Measurements from ENCODE around the gene CD8A. TPM values are rescaled to one million over a fixed set of nuclear protein-coding genes. Genes with fewer than 3 reads are reported as not detected.

Gene CD8A
- polyA plus RNA-seq, 1 of the 3 experiments (the other 2 are of a cell fraction) = 0.05 TPM

- TF ChIP-seq RAD21 (IDR thresholded peaks at IDR 0.05; ENCODE audit: low read length) = no peak
- no peak for TF ChIP-seq GATA2 (CRISPR knock-in tag; IDR thresholded peaks at IDR 0.05)
- TF ChIP-seq JUND (IDR thresholded peaks at IDR 0.05) = no peak
- no peak for TF ChIP-seq CHD2 (IDR thresholded peaks at IDR 0.05; ENCODE audit: low read length, partially characterized antibody)
- TF ChIP-seq FOXJ3 (CRISPR knock-in tag; IDR thresholded peaks at IDR 0.05) = no peak
- TF ChIP-seq RFX5 (IDR thresholded peaks at IDR 0.05; ENCODE audit: low read length) = no peak
- Histone ChIP-seq H3K36me3 (replicated peaks in 1 of 2; ENCODE audit: control insufficient read depth in 1 of 2, insufficient read depth in 2 of 2, low read length in 1 of 2) (peaks cover 43 to 52% of the 10 kb centered on the region in 2 experiments), H3K79me2 (ENCODE audit: insufficient read depth) (peaks cover 22% of the 10 kb centered on the region), H3K9ac (no peak overlapping the region), H3K27me3 (ENCODE audit: insufficient read depth) (no peaks in the 10 kb centered on the region), H3K4me2 (no peak overlapping the region), H3K4me1 (ENCODE audit: control insufficient read depth in 1 of 2, insufficient read depth in 2 of 2, low read depth in 1 of 2, low read length in 1 of 2) (no peaks in the 10 kb centered on the region), H4K20me1 (ENCODE audit: insufficient read depth) (no peaks in the 10 kb centered on the region), H3K9me3 (peaks cover 17% of the 10 kb centered on the region), H3K27ac (ENCODE audit: low read depth in 2 of 2, low read length in 1 of 2) (no peak overlapping the region), H2AFZ (ENCODE audit: low read depth) (no peak overlapping the region), H3F3A (replicated peaks; ENCODE audit: insufficient read depth) (peaks cover 5% of the 10 kb centered on the region), H3K9me2 (no peaks in the 10 kb centered on the region), H3K4me3 (ENCODE audit: low read depth in 2 of 2, low read length in 1 of 2) (no peak overlapping the region)
- CTCF ChIA-PET = interaction anchor here (0.6 to 1.8 kb wide), 6 partner anchors 14 to 99 kb away, joined by 3 to 6 read pairs (median 3); no protein-coding TSS in a partner anchor
- POLR2A ChIA-PET = no interaction called here
- 96% methylated on average over 9 of the region's 9 CpGs for WGBS (ENCODE audit: low lambda C conversion rate)
- DNase-seq = no peak
Observed at GRCh38 chr2:86747711-86748639, 42.7 kb downstream of the CD8A start.

- H2AFZ ChIP-seq (ENCODE audit: low read depth) = no peak overlapping the region
- DNase-seq = no peak
- TF ChIP-seq RAD21 (IDR thresholded peaks at IDR 0.05; ENCODE audit: low read length) (no peak), CTCF (IDR thresholded peaks at IDR 0.05) (no peak), NFIC (IDR thresholded peaks at IDR 0.05; ENCODE audit: borderline replicate concordance) (no peak), SMC3 (IDR thresholded peaks at IDR 0.05; ENCODE audit: low read depth, low read length) (no peak), CHD2 (IDR thresholded peaks at IDR 0.05; ENCODE audit: low read length, partially characterized antibody) (no peak), TAF1 (IDR thresholded peaks at IDR 0.05; ENCODE audit: borderline replicate concordance, low read depth, low read length) (no peak), USF2 (IDR thresholded peaks at IDR 0.05; ENCODE audit: borderline replicate concordance, low read depth, low read length) (no peak), RXRA (IDR thresholded peaks at IDR 0.05; ENCODE audit: borderline replicate concordance, low read depth) (no peak), YY1 (IDR thresholded peaks at IDR 0.05; ENCODE audit: low read depth) (no peak)
- peaks cover 5% of the 10 kb centered on the region for H3F3A ChIP-seq (replicated peaks; ENCODE audit: insufficient read depth)
- no peak overlapping the region for H3K4me2 ChIP-seq
- no peak overlapping the region for H3K27ac ChIP-seq (ENCODE audit: low read depth in 2 of 2, low read length in 1 of 2)
- H4K20me1 ChIP-seq (ENCODE audit: insufficient read depth) = no peaks in the 10 kb centered on the region
- no peak overlapping the region for H3K4me3 ChIP-seq (ENCODE audit: low read depth in 2 of 2, low read length in 1 of 2)
- H3K9me2 ChIP-seq = no peaks in the 10 kb centered on the region
- ChIA-PET CTCF (interaction anchor here (0.9 kb wide), 1 partner anchor 17 kb away, joined by 3 read pairs; no protein-coding TSS in a partner anchor), POLR2A (no interaction called here)
- no peak overlapping the region for H3K9ac ChIP-seq
- H3K4me1 ChIP-seq (ENCODE audit: control insufficient read depth in 1 of 2, insufficient read depth in 2 of 2, low read depth in 1 of 2, low read length in 1 of 2) = no peaks in the 10 kb centered on the region
- H3K36me3 ChIP-seq (replicated peaks in 1 of 2; ENCODE audit: control insufficient read depth in 1 of 2, insufficient read depth in 2 of 2, low read length in 1 of 2) = peaks cover 35 to 47% of the 10 kb centered on the region in 2 experiments
- H3K27me3 ChIP-seq (ENCODE audit: insufficient read depth) = no peaks in the 10 kb centered on the region
- H3K9me3 ChIP-seq = peaks cover 17% of the 10 kb centered on the region
- peaks cover 22% of the 10 kb centered on the region for H3K79me2 ChIP-seq (ENCODE audit: insufficient read depth)
Observed at GRCh38 chr2:86746939-86747338, 43.8 kb downstream of the CD8A start.
